ENCODE results near the gene MB.

The MB gene

GRCh38 chr22:35649026-35649553 lies 32.0 kb upstream of the MB start:
- ChIA-PET CTCF (interaction anchor here (1.3 to 1.7 kb wide), 3 partner anchors 35 to 475 kb away, joined by 3 to 4 read pairs (median 3); no protein-coding TSS in a partner anchor), POLR2A (interaction anchor here (1.2 to 1.8 kb wide), 5 partner anchors 11 to 304 kb away, joined by 3 to 7 read pairs (median 4); no protein-coding TSS in a partner anchor)
- DNase-seq (ENCODE audit: low read depth, low spot score), result no peak
- H3K4me3 ChIP-seq (ENCODE audit: low read depth, low read length), result peak overlapping the region; percentile 79
- no peak for TF ChIP-seq CTCF (IDR thresholded peaks at IDR 0.05; ENCODE audit: insufficient read depth, low read length, missing control alignments)

DNA sequence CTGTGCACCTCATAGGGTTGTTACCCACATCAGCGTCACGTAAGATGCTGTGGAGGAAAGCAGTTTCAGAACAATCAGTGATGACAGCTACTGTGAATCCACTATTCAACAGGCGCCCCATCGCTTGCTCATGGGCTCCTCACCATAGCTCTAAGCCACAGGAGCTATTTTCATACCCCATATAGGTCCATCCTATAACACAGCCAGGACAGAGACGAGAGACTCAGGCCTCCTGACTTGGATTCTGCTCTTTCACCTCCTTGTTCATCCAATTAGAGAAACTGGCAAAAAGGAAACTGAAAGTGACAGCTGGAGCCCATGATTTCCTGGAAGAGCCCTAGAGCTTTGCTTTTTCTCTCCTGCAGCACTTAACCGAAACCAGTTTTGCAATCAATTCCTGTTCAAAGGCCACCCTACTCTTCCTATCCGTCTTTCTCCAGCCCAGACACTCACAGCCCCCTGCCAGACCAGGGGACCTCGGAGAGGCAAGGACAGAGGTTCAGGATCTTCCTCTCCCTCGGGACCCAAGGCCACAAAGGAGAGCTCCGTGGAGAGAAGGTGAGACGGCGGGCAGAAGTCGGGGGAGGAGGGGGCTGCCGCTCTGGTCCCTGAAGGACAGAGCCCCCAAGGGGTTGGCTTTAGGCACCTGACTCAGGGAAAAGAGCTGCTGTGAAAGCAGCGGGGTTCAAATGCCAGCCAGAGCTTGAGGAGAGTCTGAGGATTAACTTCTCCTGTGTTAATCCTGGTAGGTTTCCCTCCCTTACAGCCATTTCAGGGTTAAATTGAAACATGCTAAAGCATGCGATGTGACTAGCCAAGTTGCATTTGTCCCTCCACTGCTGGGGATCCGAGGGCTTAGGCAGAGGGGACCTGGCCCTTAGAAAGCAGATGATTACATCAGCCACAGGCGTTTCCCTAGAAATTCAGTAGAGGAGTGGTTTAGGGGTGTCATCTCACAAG lies 31.2 kb upstream of the MB start, which contains the start of gene APOL6:
TSS of gene APOL6 (plus strand) at position 381 of the 960 bp plus-strand sequence. CDS start 7,980 bp downstream, outside the sequence.
- ChIA-PET CTCF (interaction anchor here (0.9 to 1.7 kb wide), 5 partner anchors 8 to 476 kb away, joined by 3 to 4 read pairs (median 3); no protein-coding TSS in a partner anchor), POLR2A (interaction anchor here (1.2 to 1.8 kb wide), 6 partner anchors 11 to 305 kb away, joined by 3 to 7 read pairs (median 4); no protein-coding TSS in a partner anchor)
- no peak for TF ChIP-seq CTCF (IDR thresholded peaks at IDR 0.05; ENCODE audit: insufficient read depth, low read length, missing control alignments)
- H3K4me3 ChIP-seq (ENCODE audit: low read depth, low read length), result peak within 1 kb of the TSS; percentile 79
- no peak for DNase-seq (ENCODE audit: low read depth, low spot score)

GRCh38 chr22:35645646-35646045 lies 28.5 kb upstream of the MB start:
- no peak for DNase-seq (ENCODE audit: low read depth, low spot score)
- ChIA-PET CTCF (interaction anchor here (1.2 to 1.3 kb wide), 2 partner anchors 15 to 420 kb away, joined by 3 to 4 read pairs; no protein-coding TSS in a partner anchor), POLR2A (no interaction called here)
- no peak for TF ChIP-seq CTCF (IDR thresholded peaks at IDR 0.05; ENCODE audit: insufficient read depth, low read length, missing control alignments)
- no peak overlapping the region for H3K4me3 ChIP-seq (ENCODE audit: low read depth, low read length)

- POLR2A ChIA-PET, result no interaction called here
- H3K4me3 ChIP-seq (ENCODE audit: low read depth, low read length), result no peak overlapping the region
- CTCF ChIA-PET, result no interaction called here
- no peak for TF ChIP-seq CTCF (IDR thresholded peaks at IDR 0.05; ENCODE audit: insufficient read depth, low read length, missing control alignments)
- no peak for DNase-seq (ENCODE audit: low read depth, low spot score)
Measured at GRCh38 chr22:35643991-35644390, 26.9 kb upstream of the MB start.

DNA sequence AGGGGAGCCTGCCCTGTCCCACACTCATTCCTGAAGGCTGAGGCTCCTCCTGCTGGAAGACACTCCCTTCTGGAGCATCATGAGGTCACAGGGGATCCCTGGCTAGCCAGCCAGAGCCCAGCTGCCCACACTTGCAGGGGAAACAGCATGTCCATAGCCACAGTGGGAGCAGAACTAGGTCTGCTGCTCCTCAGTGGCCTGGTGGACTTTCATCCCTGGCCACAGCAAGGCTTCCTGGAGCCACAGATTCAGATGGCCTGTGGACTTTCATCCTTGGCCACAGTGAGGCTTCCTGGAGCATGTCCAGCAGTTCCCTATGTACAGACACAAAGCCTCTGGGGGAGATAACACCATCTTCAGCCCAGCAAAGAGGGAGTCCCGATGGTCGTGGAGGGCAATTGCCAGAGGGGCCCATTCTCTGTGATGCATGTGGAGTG lies 25.2 kb upstream of the MB start:
- no peak overlapping the region for H3K4me3 ChIP-seq (ENCODE audit: low read depth, low read length)
- no peak for DNase-seq (ENCODE audit: low read depth, low spot score)
- no peak for TF ChIP-seq CTCF (IDR thresholded peaks at IDR 0.05; ENCODE audit: insufficient read depth, low read length, missing control alignments)
- ChIA-PET POLR2A (no interaction called here), CTCF (no interaction called here)
